Panc1 (cell line): Measurements from ENCODE around the gene HCFC1.

ENCODE experiments used
- CTCF ChIP-seq: fragments of 450-650 bp; IDR thresholded peaks from 2 replicates; pipeline ENCODE4 v1.5.1; 2017; ENCODE audit warnings: mild to moderate bottlenecking
- POLR2AphosphoS5 ChIP-seq: IDR thresholded peaks from 2 replicates; pipeline ENCODE4 v1.6.1; 2012; ENCODE audit warnings: mild to moderate bottlenecking, low read depth, low read length, moderate library complexity
- REST ChIP-seq, 2 experiments: IDR thresholded peaks; 2 replicates each; pipeline ENCODE4 v1.6.1; 2011 to 2012; ENCODE audit warnings: low read depth in 2 of 2, control low read depth in 1 of 2, low read length in 1 of 2, mild to moderate bottlenecking in 1 of 2, moderate library complexity in 1 of 2; ENCODE audit not compliant: insufficient read depth in 1 of 2
- SIN3A ChIP-seq: IDR thresholded peaks from 2 replicates; pipeline ENCODE4 v1.6.1; 2012; ENCODE audit warnings: low read depth, mild to moderate bottlenecking, low read length, moderate library complexity, borderline replicate concordance; ENCODE audit not compliant: insufficient read depth
- TCF7L2 ChIP-seq: IDR thresholded peaks from 2 replicates; pipeline ENCODE4 v1.6.1; 2011; ENCODE audit warnings: mild to moderate bottlenecking, low read depth, low read length, inconsistent platforms

GRCh38 chrX:153925739-153926551, 45.7 kb downstream of the HCFC1 start, which contains the start of gene ARHGAP4:
- TF ChIP-seq CTCF, result no peak
- no peak for TF ChIP-seq SIN3A
- no peak; the same call in 1 of the 2 replicates for TF ChIP-seq TCF7L2
- peak; percentile 96 for TF ChIP-seq POLR2AphosphoS5
- no peak for TF ChIP-seq REST (IDR thresholded peaks at IDR 0.05; ENCODE audit: insufficient read depth in 1 of 2, low read depth in 2 of 2, low read length in 1 of 2)
